Measurements from ENCODE around the gene RAB43.

Gene RAB43

GRCh38 chr3:129160891-129161859 is 39.6 kb upstream of the RAB43 start, which contains the start of gene ISY1 (continued):
- peak; percentile 27; the same call in 1 of the 2 replicates for TF ChIP-seq INSM2 (tag by site-specific recombination; IDR thresholded peaks at IDR 0.05)
- TF ChIP-seq ZNF221 (tag by site-specific recombination; IDR thresholded peaks at IDR 0.05; ENCODE audit: borderline replicate concordance), result no peak
- no peak; the same call in 1 of the 2 replicates for TF ChIP-seq SALL2 (tag by site-specific recombination; IDR thresholded peaks at IDR 0.05; ENCODE audit: borderline replicate concordance)
- no peak for TF ChIP-seq ZNF510 (tag by site-specific recombination; IDR thresholded peaks at IDR 0.05; ENCODE audit: insufficient replicate concordance)
- peak; percentile 92 for TF ChIP-seq ELK4 (IDR thresholded peaks at IDR 0.05; ENCODE audit: borderline replicate concordance, low read depth, low read length)
- TF ChIP-seq GFI1B (tag by site-specific recombination; IDR thresholded peaks at IDR 0.05), result no peak
- TF ChIP-seq ZNF624 (tag by site-specific recombination; IDR thresholded peaks at IDR 0.05), result no peak
- 0 out of 2 replicates have a peak, but pooled peaks have one; percentile 10 for TF ChIP-seq KLF10 (tag by site-specific recombination; IDR thresholded peaks at IDR 0.05)
- TF ChIP-seq ZNF324 (tag by site-specific recombination; IDR thresholded peaks at IDR 0.05), result peak; percentile 77
- TF ChIP-seq ZNF140 (tag by site-specific recombination; IDR thresholded peaks at IDR 0.05), result no peak
- peak; percentile 94 for TF ChIP-seq ZNF2 (tag by site-specific recombination; IDR thresholded peaks at IDR 0.05)
- TF ChIP-seq ZBTB7A (tag by site-specific recombination; IDR thresholded peaks at IDR 0.05; ENCODE audit: low read depth), result no peak
- peak; percentile 40 for TF ChIP-seq ZBTB8A (tag by site-specific recombination; IDR thresholded peaks at IDR 0.05)
- peak; percentile 57; the same call in 1 of the 2 replicates for TF ChIP-seq ZNF664 (tag by site-specific recombination; IDR thresholded peaks at IDR 0.05)
- no peak for TF ChIP-seq ZNF248 (tag by site-specific recombination; IDR thresholded peaks at IDR 0.05)
- no peak for TF ChIP-seq PRDM10 (tag by site-specific recombination; IDR thresholded peaks at IDR 0.05)
- no peak for TF ChIP-seq TSHZ1 (tag by site-specific recombination; IDR thresholded peaks at IDR 0.05; ENCODE audit: borderline replicate concordance)
- TF ChIP-seq ZNF416 (tag by site-specific recombination; IDR thresholded peaks at IDR 0.05), result no peak
- peak; percentile 57; the same call in 1 of the 2 replicates for TF ChIP-seq ZNF600 (tag by site-specific recombination; IDR thresholded peaks at IDR 0.05)
- TF ChIP-seq ZNF704 (tag by site-specific recombination; IDR thresholded peaks at IDR 0.05), result no peak
